Stimulated activated CD4-positive, alpha-beta T cell treated with anti-CD3 and anti-CD28 coated beads, Interleukin-4, amount 100 ng/mL, for 1 hour (primary cell): Measurements from ENCODE around the gene ATP1B3.
"Not testable (repeated sequence)": the region's sequence is repeated elsewhere in the genome, so short reads cannot be mapped to it uniquely, and the experiment has no call there.

ENCODE experiments used
- DNase-seq: peaks from one replicate; pipeline ENCODE4 v3.0.0-alpha.2; 2020

The ATP1B3 gene

GRCh38 chr3:141876381-141876890, at the start of gene ATP1B3:
Gene ATP1B3, plus strand, starts transcription at chr3:141876643. Its CDS starts 159 bp downstream, at chr3:141876802.
- DNase-seq: peak; percentile 82

GRCh38 chr3:141828487-141828886, 48.0 kb upstream of the ATP1B3 start:
- no peak for DNase-seq

GRCh38 chr3:141828890-141829289, 47.6 kb upstream of the ATP1B3 start:
- no peak for DNase-seq

- no peak for DNase-seq
Measured at GRCh38 chr3:141830508-141830907, 45.9 kb upstream of the ATP1B3 start.

GRCh38 chr3:141834292-141834691, 42.2 kb upstream of the ATP1B3 start:
- DNase-seq: no peak

GRCh38 chr3:141835557-141836229, 40.8 kb upstream of the ATP1B3 start:
- DNase-seq: no peak

GRCh38 chr3:141839389-141839788, 37.1 kb upstream of the ATP1B3 start:
- no peak for DNase-seq

- DNase-seq: no peak
Measured at GRCh38 chr3:141840737-141841544, 35.5 kb upstream of the ATP1B3 start.

- no peak for DNase-seq
Measured at GRCh38 chr3:141844108-141844507, 32.3 kb upstream of the ATP1B3 start.

GRCh38 chr3:141844812-141845211, 31.6 kb upstream of the ATP1B3 start:
- no peak for DNase-seq

GRCh38 chr3:141845407-141846049, 30.9 kb upstream of the ATP1B3 start:
- DNase-seq: peak; percentile 13

- no peak for DNase-seq
Measured at GRCh38 chr3:141846050-141846433, 30.4 kb upstream of the ATP1B3 start.

- not testable (repeated sequence) for DNase-seq
Measured at GRCh38 chr3:141848159-141848748, 28.2 kb upstream of the ATP1B3 start.

GRCh38 chr3:141849056-141849815, 27.2 kb upstream of the ATP1B3 start:
- DNase-seq: no peak

GRCh38 chr3:141851411-141851810, 25.0 kb upstream of the ATP1B3 start:
- DNase-seq: no peak

GRCh38 chr3:141853081-141853601, 23.3 kb upstream of the ATP1B3 start:
- no peak for DNase-seq

- no peak for DNase-seq
Measured at GRCh38 chr3:141853629-141854168, 22.7 kb upstream of the ATP1B3 start.

GRCh38 chr3:141854599-141854998, 21.8 kb upstream of the ATP1B3 start:
- no peak for DNase-seq

- no peak for DNase-seq
Measured at GRCh38 chr3:141858312-141858711, 18.1 kb upstream of the ATP1B3 start.

GRCh38 chr3:141859651-141860050, 16.8 kb upstream of the ATP1B3 start:
- no peak for DNase-seq

GRCh38 chr3:141860086-141860669, 16.3 kb upstream of the ATP1B3 start:
- no peak for DNase-seq
